Measurements from ENCODE around the gene NTM.

NTM gene

DNA sequence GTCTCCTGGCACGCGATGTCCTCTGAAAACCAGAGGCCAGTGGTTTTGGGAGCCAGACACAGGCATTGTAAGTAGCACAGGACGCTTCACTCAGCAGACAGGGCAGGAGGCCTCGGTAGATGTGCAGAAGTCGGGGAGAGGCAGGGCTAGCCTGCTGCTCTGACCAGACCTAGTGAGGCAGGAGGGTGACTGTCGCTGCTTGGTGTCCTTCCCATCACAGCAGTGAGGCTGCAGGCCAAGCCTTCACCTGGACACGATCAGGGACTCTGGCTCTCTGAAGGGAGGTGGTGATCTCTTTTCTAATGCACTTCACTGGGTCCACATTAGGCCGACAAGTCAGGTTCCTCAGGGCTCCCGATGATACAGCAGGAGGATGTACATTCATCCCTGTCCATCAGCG lies 583.7 kb downstream of the NTM start:
- no peak overlapping the region for H3K4me3 ChIP-seq (ENCODE audit: low read length)
- DNase-seq (ENCODE audit: low read depth) = no peak
- no peak for TF ChIP-seq CTCF (conservative IDR thresholded peaks at IDR 0.05; ENCODE audit: low read depth, low read length)

DNA sequence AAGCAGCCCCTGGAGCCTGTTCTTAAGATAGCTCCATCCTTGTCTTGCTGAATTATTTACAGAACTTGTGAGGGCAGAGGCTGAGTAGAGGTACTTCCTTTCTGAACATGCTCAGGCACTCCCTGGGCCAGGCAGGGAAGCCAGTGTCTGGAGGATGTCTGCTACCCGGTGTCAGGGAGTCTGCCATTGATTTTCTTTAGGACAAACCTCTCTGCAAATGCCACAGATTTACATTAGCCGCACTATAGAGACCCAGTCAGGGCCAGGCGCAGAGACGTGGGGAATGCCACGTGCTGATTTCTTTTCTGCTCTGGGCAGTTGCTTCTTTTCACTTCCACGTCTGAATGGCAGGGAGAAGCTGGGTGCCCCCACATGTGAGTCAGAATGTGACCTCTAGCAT lies 585.5 kb downstream of the NTM start:
- no peak for DNase-seq (ENCODE audit: low read depth)
- TF ChIP-seq CTCF (conservative IDR thresholded peaks at IDR 0.05; ENCODE audit: low read depth, low read length) = no peak
- H3K4me3 ChIP-seq (ENCODE audit: low read length) = no peak overlapping the region

GRCh38 chr11:131957201-131957600 lies 586.8 kb downstream of the NTM start:
- TF ChIP-seq CTCF (conservative IDR thresholded peaks at IDR 0.05; ENCODE audit: low read depth, low read length) = no peak
- no peak overlapping the region for H3K4me3 ChIP-seq (ENCODE audit: low read length)
- no peak for DNase-seq (ENCODE audit: low read depth)

DNA sequence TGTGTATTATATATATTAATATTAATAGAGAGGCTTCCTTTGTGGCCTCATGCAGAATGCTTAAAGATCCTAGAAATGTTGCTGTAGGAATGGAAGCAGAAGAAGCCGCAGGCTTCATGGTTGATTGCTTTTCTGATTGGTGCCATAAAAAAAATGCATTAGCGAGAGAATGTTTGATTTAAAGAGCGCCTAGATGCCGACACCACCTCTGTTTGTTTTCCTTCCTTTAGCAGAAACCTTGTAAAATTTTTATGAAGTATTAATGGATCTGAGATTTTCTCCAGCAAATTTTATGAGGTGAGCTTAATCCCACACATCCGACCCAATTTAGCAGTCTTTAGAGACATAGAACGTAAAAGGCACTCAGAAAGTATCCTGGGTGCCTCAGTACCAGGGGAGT lies 587.5 kb downstream of the NTM start:
- H3K4me3 ChIP-seq (ENCODE audit: low read length) = no peak overlapping the region
- no peak for TF ChIP-seq CTCF (conservative IDR thresholded peaks at IDR 0.05; ENCODE audit: low read depth, low read length)
- DNase-seq (ENCODE audit: low read depth) = no peak

DNA sequence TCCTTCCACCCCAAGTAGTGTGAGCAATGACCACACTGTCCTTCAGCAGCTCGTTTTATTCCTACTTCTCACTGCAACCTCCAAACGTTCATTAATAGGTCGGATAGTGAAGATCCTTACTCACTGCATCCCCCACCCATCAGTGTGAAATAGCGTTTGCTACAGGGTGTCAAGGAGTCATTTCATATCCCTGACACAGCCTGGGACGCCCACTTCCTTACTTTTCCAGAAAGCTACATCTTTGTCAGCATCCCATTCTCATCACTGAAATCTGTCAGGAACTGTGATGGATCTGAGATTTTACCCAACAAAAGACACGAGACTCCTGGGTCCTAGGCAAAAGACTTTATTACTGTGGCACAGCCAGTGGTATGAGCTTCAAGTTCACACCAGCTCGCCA lies 592.4 kb downstream of the NTM start:
- TF ChIP-seq CTCF (conservative IDR thresholded peaks at IDR 0.05; ENCODE audit: low read depth, low read length) = no peak
- no peak overlapping the region for H3K4me3 ChIP-seq (ENCODE audit: low read length)
- no peak for DNase-seq (ENCODE audit: low read depth)

DNA sequence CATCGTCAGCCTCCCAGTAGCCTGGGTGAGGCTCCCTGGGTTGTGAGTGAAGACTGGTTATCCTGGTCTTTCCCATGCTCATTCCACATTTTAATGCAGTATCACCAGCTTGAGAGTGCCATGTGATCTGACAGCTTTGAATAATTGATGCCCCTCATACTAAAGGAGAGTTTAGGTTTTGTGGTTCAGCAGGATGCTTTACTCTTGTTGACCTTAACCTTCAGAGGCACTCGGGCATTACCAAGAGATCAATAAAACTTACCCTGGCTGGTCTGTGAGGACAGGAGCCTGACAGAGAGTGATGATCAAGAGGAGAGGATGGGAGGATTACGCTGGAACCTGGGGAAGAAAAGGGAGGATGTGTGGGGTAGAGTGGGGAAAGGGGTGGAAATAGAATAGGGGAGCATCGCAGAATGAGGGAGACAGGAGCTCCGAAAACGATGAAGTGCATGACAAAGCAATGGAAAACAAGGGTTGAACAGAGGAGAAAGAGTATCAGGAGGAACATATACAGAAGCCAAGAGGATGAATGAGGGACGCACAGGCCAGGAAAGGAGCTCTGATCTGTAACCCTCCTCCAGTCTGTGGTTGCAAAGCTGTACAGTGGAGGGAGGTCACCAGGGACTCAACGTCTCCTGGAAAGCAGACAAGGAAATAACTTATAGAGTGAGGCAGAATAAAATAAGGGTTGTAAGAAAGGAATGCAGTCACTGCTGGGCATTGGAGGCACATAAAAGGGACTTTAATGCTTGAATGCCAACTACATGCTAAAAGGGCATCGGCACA lies 594.5 kb downstream of the NTM start:
- H3K4me3 ChIP-seq (ENCODE audit: low read length) = no peak overlapping the region
- no peak for DNase-seq (ENCODE audit: low read depth)
- TF ChIP-seq CTCF (conservative IDR thresholded peaks at IDR 0.05; ENCODE audit: low read depth, low read length) = no peak

DNA sequence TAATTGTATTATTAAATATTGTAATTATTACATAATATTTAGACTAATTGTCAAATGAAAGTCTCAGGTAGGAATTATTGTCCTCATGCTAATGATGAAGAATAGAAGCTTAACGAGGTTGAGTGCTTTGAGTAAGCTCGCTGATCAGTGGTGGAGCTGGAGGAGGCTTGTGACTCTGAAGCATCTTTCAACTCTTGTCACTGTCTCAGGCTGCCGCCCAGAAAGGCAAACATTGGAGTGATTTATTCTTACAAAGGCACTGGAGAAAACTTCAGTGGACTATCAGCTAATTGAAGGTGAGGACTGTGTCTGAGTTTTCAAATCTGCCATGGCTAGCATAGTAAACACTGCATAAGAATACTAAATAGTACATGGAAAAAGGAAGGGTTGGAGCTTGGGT lies 595.1 kb downstream of the NTM start:
- no peak for TF ChIP-seq CTCF (conservative IDR thresholded peaks at IDR 0.05; ENCODE audit: low read depth, low read length)
- H3K4me3 ChIP-seq (ENCODE audit: low read length) = no peak overlapping the region
- no peak for DNase-seq (ENCODE audit: low read depth)
